NT2/D1 (cell line): ENCODE data around the gene IMPDH2.

Experiments used
- SUZ12 ChIP-seq: IDR thresholded peaks from 2 replicates; pipeline ENCODE4 v1.6.1; 2011; ENCODE audit not compliant: insufficient read length, insufficient read depth; ENCODE audit errors: extremely low read depth
- YY1 ChIP-seq: IDR thresholded peaks from 2 replicates; pipeline ENCODE4 v1.6.1; 2011; ENCODE audit not compliant: insufficient read length, insufficient read depth
- ZNF274 ChIP-seq: IDR thresholded peaks from 2 replicates; pipeline ENCODE4 v1.6.1; 2011; ENCODE audit warnings: mild to moderate bottlenecking, low read depth, low read length

DNA sequence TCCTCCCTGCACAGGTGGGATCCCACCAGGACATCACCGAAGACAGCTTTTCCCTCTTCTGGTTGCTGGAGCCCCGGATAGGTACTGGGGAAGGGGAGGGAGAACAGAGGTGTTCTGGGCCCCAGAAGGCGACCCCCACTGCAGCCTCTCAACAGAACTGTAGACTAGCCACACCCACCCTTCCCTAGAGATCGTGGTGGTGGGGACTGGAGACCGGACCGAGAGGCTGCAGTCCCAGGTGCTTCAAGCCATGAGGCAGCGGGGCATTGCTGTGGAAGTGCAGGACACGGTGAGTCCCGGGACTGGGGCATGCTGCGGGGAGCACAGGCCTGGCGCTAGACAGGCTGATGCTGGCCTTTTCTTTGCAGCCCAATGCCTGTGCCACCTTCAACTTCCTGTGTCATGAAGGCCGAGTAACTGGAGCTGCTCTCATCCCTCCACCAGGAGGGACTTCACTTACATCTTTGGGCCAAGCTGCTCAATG lies 6.5 kb downstream of the IMPDH2 start:
- TF ChIP-seq YY1 (no peak), ZNF274 (no peak), SUZ12 (no peak)
